ENCODE data around the gene SH3BGR.

GRCh38 chr21:39463308-39463707 lies 11.5 kb downstream of the SH3BGR start:
- TF ChIP-seq POLR2A (IDR thresholded peaks at IDR 0.05) (no peak), CTCF (IDR thresholded peaks at IDR 0.05) (no peak)

All from esophagus squamous epithelium (tissue), 4 donors.